22Rv1 (cell line): Measurements from ENCODE around the gene MAST1.

Experiments
- CTCF ChIP-seq: fragments of 450-650 bp; IDR thresholded peaks from 2 replicates; pipeline ENCODE4 v1.5.1; 2017; ENCODE audit warnings: mild to moderate bottlenecking
- ZFX ChIP-seq: fragments of 450-650 bp; IDR thresholded peaks from 2 replicates; pipeline ENCODE4 v1.6.1; 2017; ENCODE audit warnings: antibody characterized with exemption, borderline replicate concordance

- TF ChIP-seq CTCF (no peak), ZFX (no peak)
Observed at GRCh38 chr19:12838886-12839756, 806 bp downstream of the MAST1 start.
